ENCODE measurements around the gene MYLK.

The MYLK gene

GRCh38 chr3:123791417-123791816 is 92.7 kb downstream of the MYLK start:
- DNase-seq (ENCODE audit: low spot score): no peak

GRCh38 chr3:123791073-123791370 is 93.1 kb downstream of the MYLK start:
- no peak for DNase-seq (ENCODE audit: low spot score)

- DNase-seq (ENCODE audit: low spot score): no peak
These were observed 93.7 kb downstream of the MYLK start for GRCh38 chr3:123790254-123791072.

GRCh38 chr3:123789760-123790159 is 94.4 kb downstream of the MYLK start:
- DNase-seq (ENCODE audit: low spot score): no peak

GRCh38 chr3:123789160-123789559 is 95.0 kb downstream of the MYLK start:
- DNase-seq (ENCODE audit: low spot score): no peak

GRCh38 chr3:123788710-123789109 is 95.4 kb downstream of the MYLK start:
- DNase-seq (ENCODE audit: low spot score): no peak

- DNase-seq (ENCODE audit: low spot score): no peak
These were observed 97.0 kb downstream of the MYLK start for GRCh38 chr3:123787133-123787532.

GRCh38 chr3:123785602-123786001 is 98.5 kb downstream of the MYLK start:
- DNase-seq (ENCODE audit: low spot score): no peak

- DNase-seq (ENCODE audit: low spot score): no peak
These were observed 100.3 kb downstream of the MYLK start for GRCh38 chr3:123783811-123784210.

GRCh38 chr3:123783050-123783689 is 101.0 kb downstream of the MYLK start:
- no peak for DNase-seq (ENCODE audit: low spot score)

- DNase-seq (ENCODE audit: low spot score): no peak
These were observed 101.6 kb downstream of the MYLK start for GRCh38 chr3:123782488-123782887.

- no peak for DNase-seq (ENCODE audit: low spot score)
These were observed 102.4 kb downstream of the MYLK start for GRCh38 chr3:123781571-123782275.

- DNase-seq (ENCODE audit: low spot score): no peak
These were observed 103.0 kb downstream of the MYLK start for GRCh38 chr3:123781138-123781537.

GRCh38 chr3:123780656-123781055 is 103.5 kb downstream of the MYLK start:
- no peak for DNase-seq (ENCODE audit: low spot score)

- DNase-seq (ENCODE audit: low spot score): no peak
These were observed 104.4 kb downstream of the MYLK start for GRCh38 chr3:123779655-123780231.

GRCh38 chr3:123778991-123779622 is 105.0 kb downstream of the MYLK start:
- no peak for DNase-seq (ENCODE audit: low spot score)

- no peak for DNase-seq (ENCODE audit: low spot score)
These were observed 105.6 kb downstream of the MYLK start for GRCh38 chr3:123778525-123778924.

- no peak for DNase-seq (ENCODE audit: low spot score)
These were observed 107.9 kb downstream of the MYLK start for GRCh38 chr3:123776071-123776782.

- no peak for DNase-seq (ENCODE audit: low spot score)
These were observed 109.7 kb downstream of the MYLK start for GRCh38 chr3:123774474-123774873.

GRCh38 chr3:123773681-123774431 is 110.3 kb downstream of the MYLK start:
- DNase-seq (ENCODE audit: low spot score): no peak

- no peak for DNase-seq (ENCODE audit: low spot score)
These were observed 114.8 kb downstream of the MYLK start for GRCh38 chr3:123769356-123769743.

Measured in germinal center (tissue), 1 donor.